Trophoblast cell (in vitro differentiated cells and primary cell): ENCODE measurements around the gene TBC1D7.

Experiments used
- DNase-seq, 2 donors: peaks; one replicate each; pipeline ENCODE4 v3.0.0-alpha.2; 2016
- H2AFZ ChIP-seq: 2 replicates; pipeline ENCODE4 v1.6.1; 2013; ENCODE audit warnings: low read length, moderate library complexity, mild to moderate bottlenecking; ENCODE audit not compliant: insufficient read depth, poor library complexity
- H2AK5ac ChIP-seq: 2 replicates; pipeline ENCODE4 v1.6.1; 2013; ENCODE audit warnings: mild to moderate bottlenecking, low read length
- H2BK120ac ChIP-seq: 2 replicates; pipeline ENCODE4 v1.6.1; 2013; ENCODE audit warnings: low read length, mild to moderate bottlenecking, moderate library complexity; ENCODE audit not compliant: insufficient read depth, poor library complexity
- H2BK12ac ChIP-seq: 2 replicates; pipeline ENCODE4 v1.6.1; 2013; ENCODE audit warnings: mild to moderate bottlenecking, low read length, moderate library complexity
- H2BK5ac ChIP-seq: 2 replicates; pipeline ENCODE4 v1.6.1; 2013; ENCODE audit warnings: low read length, low read depth, moderate library complexity, mild to moderate bottlenecking; ENCODE audit not compliant: poor library complexity
- H3K14ac ChIP-seq: 2 replicates; pipeline ENCODE4 v1.6.1; 2013; ENCODE audit warnings: mild to moderate bottlenecking, low read length
- H3K18ac ChIP-seq: 2 replicates; pipeline ENCODE4 v1.6.1; 2013; ENCODE audit warnings: mild to moderate bottlenecking, low read length
- H3K23ac ChIP-seq: 2 replicates; pipeline ENCODE4 v1.6.1; 2013; ENCODE audit warnings: low read length
- H3K27ac ChIP-seq: 2 replicates; pipeline ENCODE4 v1.5.1; 2013; ENCODE audit warnings: low read depth, mild to moderate bottlenecking, inconsistent platforms, low read length, moderate library complexity
- H3K27me3 ChIP-seq: 2 replicates; pipeline ENCODE4 v1.6.1; 2013; ENCODE audit warnings: inconsistent platforms, mild to moderate bottlenecking, low read length, moderate library complexity; ENCODE audit not compliant: insufficient read depth
- H3K36me3 ChIP-seq, 2 experiments: 1 replicate in 1 of 2; 2 replicates in 1 of 2; pipeline ENCODE4 v1.6.1; 2013; ENCODE audit warnings: low read length in 2 of 2, mild to moderate bottlenecking in 2 of 2, moderate library complexity in 1 of 2; ENCODE audit not compliant: insufficient read depth in 2 of 2, control insufficient read depth in 1 of 2
- H3K4ac ChIP-seq: 2 replicates; pipeline ENCODE4 v1.6.1; 2013; ENCODE audit warnings: low read depth, mild to moderate bottlenecking, low read length, moderate library complexity
- H3K4me1 ChIP-seq, 2 experiments: 1 replicate in 1 of 2; 2 replicates in 1 of 2; pipeline ENCODE4 v1.6.1; 2013; ENCODE audit warnings: low read length in 2 of 2, mild to moderate bottlenecking in 2 of 2, moderate library complexity in 1 of 2; ENCODE audit not compliant: insufficient read depth in 2 of 2, control insufficient read depth in 1 of 2
- H3K4me2 ChIP-seq: 2 replicates; pipeline ENCODE4 v1.6.1; 2013; ENCODE audit warnings: inconsistent platforms, mild to moderate bottlenecking, low read length, moderate library complexity
- H3K4me3 ChIP-seq: 2 replicates; pipeline ENCODE4 v1.5.1; 2013; ENCODE audit warnings: mild to moderate bottlenecking, low read depth, low read length, inconsistent platforms
- H3K79me1 ChIP-seq: one replicate; pipeline ENCODE4 v1.6.1; 2013; ENCODE audit warnings: low read length
- H3K79me2 ChIP-seq: 2 replicates; pipeline ENCODE4 v1.6.1; 2013; ENCODE audit warnings: low read length, mild to moderate bottlenecking; ENCODE audit not compliant: control insufficient read depth, insufficient read depth, poor library complexity
- H3K9ac ChIP-seq: 2 replicates; pipeline ENCODE4 v1.6.1; 2013; ENCODE audit warnings: mild to moderate bottlenecking, low read length
- H3K9me3 ChIP-seq: 2 replicates; pipeline ENCODE4 v1.6.1; 2013; ENCODE audit warnings: low read depth, mild to moderate bottlenecking, control low read depth, inconsistent platforms, low read length; ENCODE audit not compliant: insufficient read depth
- H4K12ac ChIP-seq: 2 replicates; pipeline ENCODE4 v1.6.1; 2013; ENCODE audit warnings: low read depth, mild to moderate bottlenecking, low read length, moderate library complexity
- H4K8ac ChIP-seq: 2 replicates; pipeline ENCODE4 v1.6.1; 2013; ENCODE audit warnings: low read depth, mild to moderate bottlenecking, low read length, moderate library complexity
- H4K91ac ChIP-seq: one replicate; pipeline ENCODE4 v1.6.1; 2013; ENCODE audit warnings: low read depth, mild to moderate bottlenecking, low read length, moderate library complexity
- WGBS: extraction: QIAGEN DNeasy Blood & Tissue Kit; methylation state at CpG from one replicate; pipeline ENCODE4 v1.1.7; 2013; ENCODE audit warnings: missing lambda C conversion rate; ENCODE audit not compliant: insufficient read length, insufficient coverage; ENCODE audit errors: extremely low coverage; 5-methylcytosine and 5-hydroxymethylcytosine counted together

The TBC1D7 gene

GRCh38 chr6:13272131-13273046 lies 55.9 kb downstream of the TBC1D7 start:
- Histone ChIP-seq H2BK12ac (no peak overlapping the region), H4K12ac (no peak overlapping the region), H3K4me2 (peak overlapping the region; percentile 10), H3K18ac (no peak overlapping the region), H2AK5ac (no peak overlapping the region), H2BK120ac (no peak overlapping the region), H3K79me1 (peaks cover 2% of the 10 kb centered on the region), H2BK5ac (no peak overlapping the region), H3K9me3 (no peaks in the 10 kb centered on the region), H3K4me1 (peaks cover 17 to 22% of the 10 kb centered on the region in 2 experiments), H4K8ac (no peak overlapping the region), H3K14ac (no peak overlapping the region), H3K27ac (no peak overlapping the region), H3K4ac (no peak overlapping the region), H3K36me3 (no peaks in the 10 kb centered on the region), H3K23ac (no peak overlapping the region), H3K9ac (no peak overlapping the region), H4K91ac (no peak overlapping the region), H3K79me2 (no peaks in the 10 kb centered on the region), H3K27me3 (no peaks in the 10 kb centered on the region), H2AFZ (no peak overlapping the region), H3K4me3 (no peak overlapping the region)
- peak; percentile 61 to 73 for DNase-seq
- no CpG with 5 or more reads among the region's 24 CpGs for WGBS

GRCh38 chr6:13268913-13269518 lies 59.3 kb downstream of the TBC1D7 start:
- Histone ChIP-seq H2AFZ (no peak overlapping the region), H3K4ac (no peak overlapping the region), H3K4me1 (peaks cover 11 to 17% of the 10 kb centered on the region in 2 experiments), H3K23ac (no peak overlapping the region), H3K79me1 (no peaks in the 10 kb centered on the region), H2BK5ac (no peak overlapping the region), H4K8ac (no peak overlapping the region), H3K9ac (no peak overlapping the region), H3K9me3 (no peaks in the 10 kb centered on the region), H4K91ac (no peak overlapping the region), H3K4me2 (peak overlapping the region; percentile 23), H3K14ac (no peak overlapping the region), H3K27me3 (no peaks in the 10 kb centered on the region), H3K79me2 (no peaks in the 10 kb centered on the region), H3K18ac (no peak overlapping the region), H2BK120ac (no peak overlapping the region), H2BK12ac (no peak overlapping the region), H4K12ac (no peak overlapping the region), H3K27ac (no peak overlapping the region), H3K36me3 (no peaks in the 10 kb centered on the region), H3K4me3 (no peak overlapping the region), H2AK5ac (no peak overlapping the region)
- DNase-seq: peak; percentile 80 to 85
- WGBS: no CpG with 5 or more reads among the region's 8 CpGs

- H3K4me2 ChIP-seq: no peak overlapping the region
- no peaks in the 10 kb centered on the region for H3K27me3 ChIP-seq
- H3K18ac ChIP-seq: no peak overlapping the region
- peaks cover 4 to 9% of the 10 kb centered on the region in 2 experiments for H3K4me1 ChIP-seq
- H3K4me3 ChIP-seq: no peak overlapping the region
- H2BK5ac ChIP-seq: no peak overlapping the region
- H3K4ac ChIP-seq: no peak overlapping the region
- no peaks in the 10 kb centered on the region for H3K36me3 ChIP-seq
- H3K79me1 ChIP-seq: no peaks in the 10 kb centered on the region
- WGBS: no CpG with 5 or more reads among the region's 2 CpGs
- no peaks in the 10 kb centered on the region for H3K9me3 ChIP-seq
- no peak overlapping the region for H4K12ac ChIP-seq
- H2BK12ac ChIP-seq: no peak overlapping the region
- H3K14ac ChIP-seq: no peak overlapping the region
- no peaks in the 10 kb centered on the region for H3K79me2 ChIP-seq
- no peak overlapping the region for H3K23ac ChIP-seq
- H2AFZ ChIP-seq: no peak overlapping the region
- DNase-seq: no peak
- H3K9ac ChIP-seq: no peak overlapping the region
- no peak overlapping the region for H2AK5ac ChIP-seq
- no peak overlapping the region for H4K8ac ChIP-seq
- no peak overlapping the region for H2BK120ac ChIP-seq
- H4K91ac ChIP-seq: no peak overlapping the region
- H3K27ac ChIP-seq: no peak overlapping the region
These were observed 61.1 kb downstream of the TBC1D7 start for GRCh38 chr6:13267142-13267651.

GRCh38 chr6:13263669-13264068 lies 64.7 kb downstream of the TBC1D7 start:
- H2BK5ac ChIP-seq: no peak overlapping the region
- no peaks in the 10 kb centered on the region for H3K79me2 ChIP-seq
- H4K12ac ChIP-seq: no peak overlapping the region
- no peak overlapping the region for H3K4me2 ChIP-seq
- DNase-seq: no peak
- no peak overlapping the region for H4K91ac ChIP-seq
- no peak overlapping the region for H2BK120ac ChIP-seq
- no peak overlapping the region for H3K14ac ChIP-seq
- H4K8ac ChIP-seq: no peak overlapping the region
- H3K4me3 ChIP-seq: no peak overlapping the region
- no peak overlapping the region for H3K18ac ChIP-seq
- no peak overlapping the region for H3K4ac ChIP-seq
- no peaks in the 10 kb centered on the region for H3K79me1 ChIP-seq
- no peak overlapping the region for H2AFZ ChIP-seq
- peaks cover 0 to 3% of the 10 kb centered on the region in 2 experiments for H3K4me1 ChIP-seq
- no peak overlapping the region for H2AK5ac ChIP-seq
- no peak overlapping the region for H3K27ac ChIP-seq
- WGBS: no CpG with 5 or more reads among the region's 6 CpGs
- no peak overlapping the region for H3K9ac ChIP-seq
- no peaks in the 10 kb centered on the region for H3K36me3 ChIP-seq
- H3K27me3 ChIP-seq: no peaks in the 10 kb centered on the region
- H3K9me3 ChIP-seq: no peaks in the 10 kb centered on the region
- no peak overlapping the region for H2BK12ac ChIP-seq
- H3K23ac ChIP-seq: no peak overlapping the region
